ENCODE measurements around the gene PALMD.

DNA sequence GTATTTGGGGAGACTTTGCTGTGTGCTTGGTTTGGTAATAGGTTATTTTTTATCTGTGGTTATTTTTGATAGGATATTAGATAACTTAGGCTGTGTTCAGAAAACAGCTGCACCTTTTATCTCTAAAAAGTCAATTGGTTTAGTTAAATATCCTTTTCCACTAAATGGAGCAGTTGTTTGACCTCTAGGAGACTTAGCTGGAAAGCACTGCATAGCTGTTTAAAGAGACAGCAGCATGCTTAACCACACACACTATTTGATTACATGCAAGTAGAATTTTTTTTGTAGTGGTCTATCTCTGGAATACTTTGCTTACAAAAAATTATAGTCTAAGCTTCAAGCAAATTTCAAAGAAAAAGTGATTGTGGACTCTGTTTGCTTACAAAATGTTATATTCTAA, 6.5 kb upstream of the PALMD start:
- TF ChIP-seq RCOR1 (IDR thresholded peaks at IDR 0.05; ENCODE audit: low read length) (no peak), POLR2AphosphoS5 (IDR thresholded peaks at IDR 0.05; ENCODE audit: low read depth, low read length) (no peak), SIN3A (IDR thresholded peaks at IDR 0.05; ENCODE audit: borderline replicate concordance, low read depth, low read length) (no peak), TAF1 (IDR thresholded peaks at IDR 0.05; ENCODE audit: borderline replicate concordance, low read depth, low read length) (no peak), EZH2phosphoT487 (IDR thresholded peaks at IDR 0.05; ENCODE audit: borderline replicate concordance, low read depth) (no peak), EP300 (IDR thresholded peaks at IDR 0.05; ENCODE audit: borderline replicate concordance in 1 of 2, low read depth in 1 of 2, low read length in 1 of 2) (no peak), ELF1 (IDR thresholded peaks at IDR 0.05) (no peak), GABPA (IDR thresholded peaks at IDR 0.05; ENCODE audit: low read depth) (no peak)
- TF ChIP-seq, protein P1, sequence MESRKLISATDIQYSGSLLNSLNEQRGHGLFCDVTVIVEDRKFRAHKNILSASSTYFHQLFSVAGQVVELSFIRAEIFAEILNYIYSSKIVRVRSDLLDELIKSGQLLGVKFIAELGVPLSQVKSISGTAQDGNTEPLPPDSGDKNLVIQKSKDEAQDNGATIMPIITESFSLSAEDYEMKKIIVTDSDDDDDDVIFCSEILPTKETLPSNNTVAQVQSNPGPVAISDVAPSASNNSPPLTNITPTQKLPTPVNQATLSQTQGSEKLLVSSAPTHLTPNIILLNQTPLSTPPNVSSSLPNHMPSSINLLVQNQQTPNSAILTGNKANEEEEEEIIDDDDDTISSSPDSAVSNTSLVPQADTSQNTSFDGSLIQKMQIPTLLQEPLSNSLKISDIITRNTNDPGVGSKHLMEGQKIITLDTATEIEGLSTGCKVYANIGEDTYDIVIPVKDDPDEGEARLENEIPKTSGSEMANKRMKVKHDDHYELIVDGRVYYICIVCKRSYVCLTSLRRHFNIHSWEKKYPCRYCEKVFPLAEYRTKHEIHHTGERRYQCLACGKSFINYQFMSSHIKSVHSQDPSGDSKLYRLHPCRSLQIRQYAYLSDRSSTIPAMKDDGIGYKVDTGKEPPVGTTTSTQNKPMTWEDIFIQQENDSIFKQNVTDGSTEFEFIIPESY (IDR thresholded peaks at IDR 0.05; ENCODE audit: borderline replicate concordance, low read depth) = no peak
- TF ChIP-seq, protein P2, sequence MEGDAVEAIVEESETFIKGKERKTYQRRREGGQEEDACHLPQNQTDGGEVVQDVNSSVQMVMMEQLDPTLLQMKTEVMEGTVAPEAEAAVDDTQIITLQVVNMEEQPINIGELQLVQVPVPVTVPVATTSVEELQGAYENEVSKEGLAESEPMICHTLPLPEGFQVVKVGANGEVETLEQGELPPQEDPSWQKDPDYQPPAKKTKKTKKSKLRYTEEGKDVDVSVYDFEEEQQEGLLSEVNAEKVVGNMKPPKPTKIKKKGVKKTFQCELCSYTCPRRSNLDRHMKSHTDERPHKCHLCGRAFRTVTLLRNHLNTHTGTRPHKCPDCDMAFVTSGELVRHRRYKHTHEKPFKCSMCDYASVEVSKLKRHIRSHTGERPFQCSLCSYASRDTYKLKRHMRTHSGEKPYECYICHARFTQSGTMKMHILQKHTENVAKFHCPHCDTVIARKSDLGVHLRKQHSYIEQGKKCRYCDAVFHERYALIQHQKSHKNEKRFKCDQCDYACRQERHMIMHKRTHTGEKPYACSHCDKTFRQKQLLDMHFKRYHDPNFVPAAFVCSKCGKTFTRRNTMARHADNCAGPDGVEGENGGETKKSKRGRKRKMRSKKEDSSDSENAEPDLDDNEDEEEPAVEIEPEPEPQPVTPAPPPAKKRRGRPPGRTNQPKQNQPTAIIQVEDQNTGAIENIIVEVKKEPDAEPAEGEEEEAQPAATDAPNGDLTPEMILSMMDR (IDR thresholded peaks at IDR 0.05) = no peak
- TF ChIP-seq, protein P3, sequence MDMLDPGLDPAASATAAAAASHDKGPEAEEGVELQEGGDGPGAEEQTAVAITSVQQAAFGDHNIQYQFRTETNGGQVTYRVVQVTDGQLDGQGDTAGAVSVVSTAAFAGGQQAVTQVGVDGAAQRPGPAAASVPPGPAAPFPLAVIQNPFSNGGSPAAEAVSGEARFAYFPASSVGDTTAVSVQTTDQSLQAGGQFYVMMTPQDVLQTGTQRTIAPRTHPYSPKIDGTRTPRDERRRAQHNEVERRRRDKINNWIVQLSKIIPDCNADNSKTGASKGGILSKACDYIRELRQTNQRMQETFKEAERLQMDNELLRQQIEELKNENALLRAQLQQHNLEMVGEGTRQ (IDR thresholded peaks at IDR 0.05; ENCODE audit: borderline replicate concordance, low read depth, low read length) = no peak
- TF ChIP-seq, protein P4, sequence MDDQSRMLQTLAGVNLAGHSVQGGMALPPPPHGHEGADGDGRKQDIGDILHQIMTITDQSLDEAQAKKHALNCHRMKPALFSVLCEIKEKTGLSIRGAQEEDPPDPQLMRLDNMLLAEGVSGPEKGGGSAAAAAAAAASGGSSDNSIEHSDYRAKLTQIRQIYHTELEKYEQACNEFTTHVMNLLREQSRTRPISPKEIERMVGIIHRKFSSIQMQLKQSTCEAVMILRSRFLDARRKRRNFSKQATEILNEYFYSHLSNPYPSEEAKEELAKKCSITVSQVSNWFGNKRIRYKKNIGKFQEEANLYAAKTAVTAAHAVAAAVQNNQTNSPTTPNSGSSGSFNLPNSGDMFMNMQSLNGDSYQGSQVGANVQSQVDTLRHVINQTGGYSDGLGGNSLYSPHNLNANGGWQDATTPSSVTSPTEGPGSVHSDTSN (IDR thresholded peaks at IDR 0.05) = no peak
